Mesangial cell (primary cell): Measurements from ENCODE around the gene ZNF121. TPM values are rescaled to one million over a fixed set of nuclear protein-coding genes. Genes with fewer than 3 reads are reported as not detected.

Source experiments
- total RNA-seq: library from RNA; depleted of rRNA; stranded (reverse); fragments of >200 nt; gene quantifications from 2 replicates; pipeline ENCODE4 v1.2.3, GENCODE V29; 2015

The ZNF121 gene
- total RNA-seq = 16.9 and 18.6 TPM in 2 replicates

DNA sequence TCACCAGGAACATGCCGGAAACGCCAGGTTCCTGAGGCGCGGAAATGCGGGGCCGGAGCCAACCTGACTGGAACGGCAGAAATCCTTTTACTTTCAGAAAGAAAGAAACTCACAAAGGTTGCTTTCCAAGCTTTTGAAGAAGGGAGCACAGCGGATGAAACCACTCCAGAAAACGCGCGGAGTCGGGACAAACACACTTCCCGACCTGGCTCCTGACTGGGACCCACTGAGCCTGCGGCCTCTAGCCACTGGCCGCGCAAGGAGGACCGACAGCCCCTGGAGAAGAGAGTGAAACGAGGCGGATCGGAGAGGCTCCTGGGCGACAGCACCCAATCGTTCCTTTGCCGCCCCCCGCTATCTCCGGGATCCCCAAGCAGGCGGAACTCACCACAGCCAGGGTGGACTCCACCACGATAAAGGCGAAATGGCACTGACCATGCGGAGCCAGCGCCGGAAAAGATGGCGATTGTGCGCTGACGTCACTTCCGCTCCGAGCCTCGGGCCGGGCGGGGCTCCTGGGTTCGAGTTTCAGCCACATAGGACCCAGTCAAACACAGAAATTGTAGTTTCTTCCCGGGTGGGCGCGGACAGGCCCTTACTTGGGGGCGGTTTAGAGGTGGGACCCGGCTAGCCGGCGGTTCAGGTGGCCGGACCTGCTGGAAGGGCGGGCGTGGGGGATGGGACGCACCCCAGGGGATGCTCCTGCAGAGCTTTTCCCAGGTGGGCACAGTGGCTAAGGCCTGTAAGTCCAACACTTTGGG lies at the start of gene ZNF121:
ZNF121 (minus strand) TSS at position 432 of the 761 bp plus-strand sequence. CDS start 16,407 bp downstream, outside the sequence.

DNA sequence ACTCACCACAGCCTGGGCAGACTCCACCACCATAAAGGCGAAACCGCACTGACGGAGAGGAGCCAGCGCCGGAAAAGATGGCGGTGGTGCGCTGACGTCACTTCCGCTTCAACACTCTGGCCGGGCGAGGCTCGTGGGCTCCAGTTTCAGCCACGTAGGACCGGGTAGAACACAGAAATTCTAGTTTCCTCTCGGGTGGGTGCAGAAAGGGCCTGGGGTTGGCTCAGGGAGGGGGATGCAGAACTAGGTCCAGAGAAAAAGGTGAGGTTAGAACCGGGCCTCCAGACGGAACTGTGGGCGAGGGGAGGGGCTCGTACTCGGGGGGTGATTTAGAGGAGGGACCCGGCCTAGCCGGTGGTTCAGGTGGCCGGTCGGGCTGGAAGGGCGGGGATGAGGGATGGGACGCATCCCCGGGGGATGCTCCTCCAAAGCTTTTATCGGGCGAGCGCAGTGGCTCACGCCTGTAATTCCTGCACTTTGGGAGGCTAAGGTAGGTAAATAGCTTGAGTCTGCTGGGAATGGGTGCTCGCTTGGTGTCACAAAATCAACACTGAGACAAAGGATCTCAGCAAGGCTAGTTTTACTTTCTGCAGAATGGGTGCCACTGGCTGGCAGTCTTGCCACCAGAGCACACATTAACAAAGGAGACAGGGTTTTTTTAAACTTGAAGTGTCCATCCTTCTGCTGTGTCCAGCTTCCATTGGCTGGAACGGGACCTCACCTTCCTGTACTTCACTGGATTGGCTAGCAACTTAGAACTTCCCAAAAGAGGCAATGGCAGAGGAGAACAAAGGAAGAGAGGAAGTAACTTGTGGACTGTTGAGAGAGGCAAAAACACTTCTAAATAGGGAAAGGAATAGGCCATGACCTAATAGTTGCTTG lies 37.1 kb upstream of the ZNF121 start, which contains the start of gene ZNF561:
ZNF561 (minus strand) TSS at position 77 of the 882 bp plus-strand sequence. CDS start 1,776 bp downstream, outside the sequence.

DNA sequence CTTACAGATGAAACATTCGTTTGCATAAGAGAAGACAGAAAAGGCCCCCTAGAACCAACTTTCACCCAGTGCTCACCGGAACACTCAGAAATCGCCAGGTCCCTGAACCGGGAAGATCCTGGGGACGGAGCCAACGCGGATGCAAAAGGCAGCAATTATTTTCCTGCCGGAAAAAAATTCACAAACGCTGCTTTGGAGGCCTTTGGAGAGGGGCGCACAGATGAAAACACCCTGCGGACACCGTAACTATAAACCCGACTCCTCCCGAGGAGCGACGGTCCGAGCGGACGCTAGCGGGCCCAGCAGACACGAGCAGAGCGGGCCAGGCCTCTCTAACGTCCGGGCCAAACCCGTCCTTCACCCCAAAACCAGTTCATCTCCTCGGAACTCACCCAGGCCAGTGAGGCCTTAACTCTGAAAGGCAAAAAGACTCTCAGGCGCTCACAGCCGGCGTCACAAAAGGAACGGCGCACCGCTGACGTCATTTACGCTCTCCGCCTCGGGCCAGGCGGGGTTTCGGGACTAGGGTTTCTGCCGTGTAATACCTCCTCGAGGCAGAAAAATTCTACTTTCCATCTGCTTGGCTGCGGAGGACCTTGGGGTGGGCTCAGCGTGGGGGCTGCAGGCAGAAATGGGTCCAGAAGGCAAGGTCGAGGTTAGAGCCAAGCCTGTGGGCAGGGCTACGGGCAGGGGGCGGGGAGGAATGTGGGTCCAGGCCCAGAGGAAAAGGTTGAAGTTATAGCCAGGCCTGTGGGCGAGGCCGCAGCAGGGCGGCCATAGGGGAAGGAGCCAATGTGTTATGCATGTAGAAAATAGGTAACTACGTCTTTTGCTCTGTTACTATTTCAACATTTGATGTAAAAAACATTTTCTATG lies 45.9 kb downstream of the ZNF121 start, which contains the start of gene ZNF426:
ZNF426 (minus strand) TSS at position 463 of the 876 bp plus-strand sequence. CDS start 2,413 bp downstream, outside the sequence.

Other genes with a start within 250 kb of the ZNF121 start
- 0.81 and 3.2 TPM in 2 replicates for gene ZNF177, start 221.5 kb downstream of the ZNF121 start, total RNA-seq
- gene ZNF266, start 148.9 kb downstream of the ZNF121 start, total RNA-seq = 6.2 and 11.4 TPM in 2 replicates
- gene ZNF560, start 85.9 kb downstream of the ZNF121 start, total RNA-seq = 0.49 TPM in 1 of 2 replicates, not detected in the other
- 6.8 and 11.9 TPM in 2 replicates for gene ZNF426, start 45.9 kb downstream of the ZNF121 start, total RNA-seq
- 13.0 and 21.8 TPM in 2 replicates for gene ZNF561, start 36.7 kb upstream of the ZNF121 start, total RNA-seq
- 13.8 and 22.7 TPM in 2 replicates for gene ZNF562, start 90.6 kb upstream of the ZNF121 start, total RNA-seq
- 2.9 and 6.7 TPM in 2 replicates for gene ZNF846, start 184.2 kb upstream of the ZNF121 start, total RNA-seq
- gene FBXL12, start 234.6 kb upstream of the ZNF121 start, total RNA-seq = 24.3 and 36.4 TPM in 2 replicates
- gene UBL5, start 243.4 kb upstream of the ZNF121 start, total RNA-seq = 343 and 569 TPM in 2 replicates